Transverse colon (tissue), 4 donors: ENCODE data around the gene DENND1A. TPM values are rescaled to one million over a fixed set of nuclear protein-coding genes. Genes with fewer than 3 reads are reported as not detected.

Source experiments
- DNase-seq: peaks from one replicate; pipeline ENCODE4 v3.0.0-alpha.2; 2019
- H3K27ac ChIP-seq, 4 donors: fragments of 200-600 bp; sonication (generic); 2 replicates each; pipeline ENCODE4 v1.5.1; 2016 to 2018; ENCODE audit warnings: inconsistent platforms in 4 of 4
- H3K27me3 ChIP-seq: fragments of 200-600 bp; sonication (generic); 2 replicates; pipeline ENCODE4 v1.5.1; 2017; ENCODE audit warnings: inconsistent platforms
- H3K36me3 ChIP-seq, 4 donors: fragments of 200-600 bp; sonication (generic); 2 replicates each; pipeline ENCODE4 v1.5.1; 2017 to 2019; ENCODE audit warnings: inconsistent platforms in 4 of 4
- H3K4me1 ChIP-seq, 4 donors: fragments of 200-600 bp; sonication (generic); 2 replicates each; pipeline ENCODE4 v1.5.1; 2017 to 2020; ENCODE audit warnings: inconsistent platforms in 4 of 4
- H3K4me3 ChIP-seq, 4 donors: fragments of 200-600 bp; sonication (generic); 1 replicate in 1 of 4; 2 replicates in 3 of 4; pipeline versions ENCODE4 v1.5.1 to v1.6.1; 2017 to 2019; ENCODE audit warnings: inconsistent platforms in 4 of 4
- H3K9me3 ChIP-seq, 2 donors: fragments of 200-600 bp; sonication (generic); 2 replicates each; pipeline ENCODE4 v1.5.1; 2017 to 2019; ENCODE audit warnings: inconsistent platforms in 2 of 2
- CTCF ChIP-seq, 5 experiments: fragments of 200-600 bp in 3 of 5; fragments of 450-650 bp in 2 of 5; sonication (generic) in 3 of 5; IDR thresholded peaks; 1 replicate in 2 of 5; 2 replicates in 3 of 5; pipeline ENCODE4 v1.5.1; 2016 to 2017; ENCODE audit warnings: antibody characterized with exemption in 5 of 5, inconsistent platforms in 3 of 5, mild to moderate bottlenecking in 2 of 5, moderate library complexity in 1 of 5
- EP300 ChIP-seq: sonication (generic); formaldehyde crosslinking; IDR thresholded peaks from one replicate; pipeline ENCODE4 v1.6.1; 2017; ENCODE audit warnings: antibody characterized with exemption, low read depth
- POLR2A ChIP-seq: fragments of 450-650 bp; IDR thresholded peaks from one replicate; pipeline ENCODE4 v1.6.1; 2016; ENCODE audit warnings: antibody characterized with exemption, mild to moderate bottlenecking, moderate library complexity
- POLR2AphosphoS5 ChIP-seq, 3 donors: sonication (generic); formaldehyde crosslinking; IDR thresholded peaks; one replicate each; pipeline ENCODE4 v1.6.1; 2016; ENCODE audit warnings: antibody characterized with exemption in 3 of 3
- WGBS, 2 donors: methylation state at CpG; one replicate each; pipeline ENCODE4 v1.1.5; 2018; ENCODE audit warnings: low coverage in 1 of 2; 5-methylcytosine and 5-hydroxymethylcytosine counted together
- in situ Hi-C, 4 donors: fragments of 200-750 bp; cut with MboI; loops; one replicate each; pipeline versions ENCODE4 v1.15.0 to v1.15.1; 2017; ENCODE audit warnings: low sequenced_read_pairs in 3 of 4, low pct_ligation_motif_present in 1 of 4, low pct_unique_long_range_greater_than_20kb in 1 of 4
- intact Hi-C: fragments of 100-400 bp; cut with DNase I; formaldehyde crosslinking; loops from one replicate; pipeline ENCODE4 v1.15.1; 2023; ENCODE audit warnings: low total_unique reads
- total RNA-seq, 4 donors: library from RNA; depleted of rRNA; stranded (reverse); fragments of >200 nt; gene quantifications; one replicate each; pipeline ENCODE4 v1.1.0, GENCODE V29; 2016

The DENND1A gene
- total RNA-seq, 4 donors from 2014 or later: 12.5 to 78.6 (median 40.0) TPM

- no peak overlapping the region for H3K27ac ChIP-seq
- TF ChIP-seq POLR2AphosphoS5 (IDR thresholded peaks at IDR 0.05) (no peak), POLR2A (no peak), CTCF (IDR thresholded peaks at IDR 0.05) (no peak), EP300 (no peak)
- no peaks in the 10 kb centered on the region for H3K27me3 ChIP-seq
- intact Hi-C loops: no loop called here
- in situ Hi-C loops: no loop called here
- H3K4me1 ChIP-seq: peaks cover 0 to 7% (median 0%) of the 10 kb centered on the region in 4 donors
- H3K9me3 ChIP-seq: no peaks in the 10 kb centered on the region
- H3K4me3 ChIP-seq: no peak overlapping the region
- no peak for DNase-seq
- no peaks in the 10 kb centered on the region for H3K36me3 ChIP-seq
- 47 to 54% methylated on average over 2 to 8 of the region's 8 CpGs for WGBS, 2 donors
Measured at GRCh38 chr9:123597876-123598556, 331.9 kb downstream of the DENND1A start.

- 54 to 65% methylated on average over 3 to 4 of the region's 4 CpGs for WGBS, 2 donors
- Histone ChIP-seq H3K9me3 (no peaks in the 10 kb centered on the region), H3K36me3 (no peaks in the 10 kb centered on the region), H3K4me1 (peaks cover 0 to 7% (median 0%) of the 10 kb centered on the region in 4 donors), H3K27me3 (no peaks in the 10 kb centered on the region), H3K4me3 (no peak overlapping the region), H3K27ac (no peak overlapping the region)
- TF ChIP-seq EP300: no peak
- in situ Hi-C loops: no loop called here
- DNase-seq: no peak
- intact Hi-C loops: no loop called here
Measured at GRCh38 chr9:123597048-123597447, 332.9 kb downstream of the DENND1A start.

GRCh38 chr9:123591283-123591682 lies 338.6 kb downstream of the DENND1A start:
- no peak overlapping the region for H3K4me3 ChIP-seq
- in situ Hi-C loops: no loop called here
- no peaks in the 10 kb centered on the region for H3K36me3 ChIP-seq
- TF ChIP-seq POLR2AphosphoS5 (IDR thresholded peaks at IDR 0.05) (no peak), CTCF (IDR thresholded peaks at IDR 0.05) (no peak), POLR2A (no peak), EP300 (no peak)
- H3K9me3 ChIP-seq: no peaks in the 10 kb centered on the region
- WGBS, 2 donors: 93% methylated on average over 4 of the region's 4 CpGs; no CpG with 5 or more reads in 1 of the 2 donors
- DNase-seq: no peak
- H3K27me3 ChIP-seq: no peaks in the 10 kb centered on the region
- H3K27ac ChIP-seq: no peak overlapping the region
- no peaks in the 10 kb centered on the region for H3K4me1 ChIP-seq
- intact Hi-C loops: no loop called here

- no peaks in the 10 kb centered on the region for H3K9me3 ChIP-seq
- WGBS, 2 donors: 57 to 86% methylated on average over 1 to 3 of the region's 3 CpGs
- no peak overlapping the region for H3K4me3 ChIP-seq
- intact Hi-C loops: no loop called here
- H3K4me1 ChIP-seq: no peaks in the 10 kb centered on the region
- no peak for DNase-seq
- in situ Hi-C loops: no loop called here
- H3K36me3 ChIP-seq: no peaks in the 10 kb centered on the region
- TF ChIP-seq POLR2A: no peak
- no peak for TF ChIP-seq EP300
- no peak for TF ChIP-seq CTCF (IDR thresholded peaks at IDR 0.05)
- TF ChIP-seq POLR2AphosphoS5 (IDR thresholded peaks at IDR 0.05): no peak
- H3K27ac ChIP-seq: no peak overlapping the region
- H3K27me3 ChIP-seq: no peaks in the 10 kb centered on the region
Measured at GRCh38 chr9:123590499-123590898, 339.4 kb downstream of the DENND1A start.
